Uterus (tissue), 2 donors: ENCODE results near the gene TAF13.

Experiments
- CTCF ChIP-seq, 4 experiments: fragments of 200-600 bp in 2 of 4; fragments of 450-650 bp in 2 of 4; sonication (generic) in 2 of 4; IDR thresholded peaks; one replicate each; pipeline ENCODE4 v1.5.1; 2016 to 2019; ENCODE audit warnings: antibody characterized with exemption in 4 of 4, mild to moderate bottlenecking in 2 of 4, moderate library complexity in 1 of 4
- POLR2A ChIP-seq, 2 donors: fragments of 450-650 bp; IDR thresholded peaks; one replicate each; pipeline ENCODE4 v1.6.1; 2016; ENCODE audit warnings: antibody characterized with exemption in 2 of 2, mild to moderate bottlenecking in 1 of 2, moderate library complexity in 1 of 2

- TF ChIP-seq POLR2A (IDR thresholded peaks at IDR 0.05) (no peak), CTCF (IDR thresholded peaks at IDR 0.05) (no peak)
These were observed 25.4 kb downstream of the TAF13 start for GRCh38 chr1:109050228-109050995.
